ENCODE data around the gene CECR2.
"Not testable (repeated sequence)": the region's sequence is repeated elsewhere in the genome, so short reads cannot be mapped to it uniquely, and the experiment has no call there.

Gene CECR2

DNA sequence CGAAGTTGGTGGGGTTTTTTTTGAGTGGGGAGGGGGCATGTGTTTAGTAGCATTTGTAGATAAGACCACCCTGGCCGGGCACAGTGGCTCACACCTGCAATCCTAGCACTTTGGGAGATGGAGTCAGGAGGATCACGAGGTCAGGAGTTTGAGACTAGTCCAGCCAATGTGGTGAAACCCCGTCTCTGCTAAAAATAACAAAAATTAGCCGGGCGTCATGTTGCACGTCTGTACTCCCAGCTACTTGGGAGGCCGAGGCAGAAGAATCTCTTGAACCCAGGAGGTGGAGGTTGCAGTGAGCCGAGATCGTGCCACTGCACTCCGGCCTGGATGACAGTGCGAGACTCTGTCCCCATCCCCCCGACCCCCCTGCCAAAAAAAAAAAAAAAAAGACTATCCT is 34.6 kb downstream of the CECR2 start:
- H3K36me3 Mint-ChIP-seq (ENCODE audit: low read depth) = no peaks in the 10 kb centered on the region
- H3K4me1 Mint-ChIP-seq = no peaks in the 10 kb centered on the region
- no peak overlapping the region for H3K27ac Mint-ChIP-seq
- H3K27me3 Mint-ChIP-seq = peaks cover 3% of the 10 kb centered on the region
- H3K9me3 Mint-ChIP-seq = no peaks in the 10 kb centered on the region
- ATAC-seq (no peak), DNase-seq (no peak)
- no peak overlapping the region for H3K4me3 Mint-ChIP-seq

DNA sequence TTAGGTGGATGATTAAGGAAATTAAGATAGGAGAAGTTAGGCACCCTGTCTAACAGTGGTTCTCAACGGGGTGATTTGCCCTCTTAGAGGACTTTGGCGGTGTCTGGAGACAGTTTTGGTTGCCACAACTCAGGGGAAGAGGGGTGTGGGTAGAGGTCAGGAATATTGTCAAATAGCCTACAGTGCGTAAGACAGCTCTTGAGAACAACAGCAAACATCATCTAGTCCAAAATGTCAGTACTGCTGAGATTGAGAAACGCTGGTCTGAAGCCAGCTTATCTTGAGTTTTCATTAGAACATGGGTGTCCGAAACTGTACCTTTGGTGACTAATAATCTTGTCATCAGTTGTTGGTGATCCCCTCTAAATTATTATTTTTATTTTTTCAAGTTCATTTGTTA is 38.4 kb downstream of the CECR2 start:
- Mint-ChIP-seq H3K27ac (no peak overlapping the region), H3K36me3 (ENCODE audit: low read depth) (no peaks in the 10 kb centered on the region), H3K27me3 (no peaks in the 10 kb centered on the region), H3K9me3 (no peaks in the 10 kb centered on the region), H3K4me3 (no peak overlapping the region), H3K4me1 (no peaks in the 10 kb centered on the region)
- no peak for ATAC-seq
- no peak for DNase-seq

DNA sequence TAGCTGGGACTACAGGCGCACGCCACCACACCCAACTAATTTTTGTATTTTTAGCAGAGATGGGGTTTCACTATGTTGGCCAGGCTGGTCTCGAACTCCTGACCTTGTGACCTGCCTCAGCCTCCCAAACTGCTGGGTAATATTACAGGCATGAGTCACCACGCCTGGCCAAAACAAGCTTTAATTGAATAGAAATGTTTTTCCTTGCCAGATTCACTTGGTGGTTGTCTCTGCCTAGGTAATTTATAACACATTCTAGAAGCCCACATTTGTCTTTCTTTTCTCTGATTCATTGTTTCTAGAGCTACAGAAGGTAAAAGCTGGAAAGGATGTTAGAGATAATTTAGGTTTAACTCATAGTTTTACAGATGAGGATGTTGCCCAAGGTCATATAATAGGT is 41.3 kb downstream of the CECR2 start:
- no peak for ATAC-seq
- H3K9me3 Mint-ChIP-seq = no peaks in the 10 kb centered on the region
- no peaks in the 10 kb centered on the region for H3K36me3 Mint-ChIP-seq (ENCODE audit: low read depth)

DNA sequence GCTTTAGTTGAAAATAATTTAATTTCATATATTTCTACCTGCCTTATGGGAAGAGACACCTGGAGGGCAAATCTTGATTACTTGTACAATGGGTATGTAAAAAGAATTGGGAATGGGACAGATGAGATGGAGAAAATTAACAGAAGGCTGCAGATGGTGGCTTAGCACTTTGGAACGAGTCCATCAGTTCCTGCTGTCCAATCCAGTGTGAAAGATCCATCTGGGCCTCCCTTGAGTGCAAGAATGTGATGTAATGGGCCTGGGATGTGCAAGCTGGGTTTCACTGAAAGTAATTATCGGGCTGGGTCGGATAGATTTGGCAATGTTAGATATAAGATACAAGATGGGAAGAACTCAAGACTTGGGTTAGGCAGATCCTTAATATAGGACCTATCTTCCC is 42.0 kb downstream of the CECR2 start:
- H3K27me3 Mint-ChIP-seq = no peaks in the 10 kb centered on the region
- H3K36me3 Mint-ChIP-seq (ENCODE audit: low read depth) = no peaks in the 10 kb centered on the region
- no peak overlapping the region for H3K4me3 Mint-ChIP-seq
- no peak overlapping the region for H3K27ac Mint-ChIP-seq
- no peaks in the 10 kb centered on the region for H3K4me1 Mint-ChIP-seq
- DNase-seq = no peak
- no peaks in the 10 kb centered on the region for H3K9me3 Mint-ChIP-seq
- ATAC-seq = no peak

More for the DNA sequence above, 41.3 kb downstream of the CECR2 start:
- no peaks in the 10 kb centered on the region for H3K4me1 Mint-ChIP-seq
- no peak overlapping the region for H3K27ac Mint-ChIP-seq
- H3K27me3 Mint-ChIP-seq = no peaks in the 10 kb centered on the region
- DNase-seq = no peak
- H3K4me3 Mint-ChIP-seq = no peak overlapping the region

DNA sequence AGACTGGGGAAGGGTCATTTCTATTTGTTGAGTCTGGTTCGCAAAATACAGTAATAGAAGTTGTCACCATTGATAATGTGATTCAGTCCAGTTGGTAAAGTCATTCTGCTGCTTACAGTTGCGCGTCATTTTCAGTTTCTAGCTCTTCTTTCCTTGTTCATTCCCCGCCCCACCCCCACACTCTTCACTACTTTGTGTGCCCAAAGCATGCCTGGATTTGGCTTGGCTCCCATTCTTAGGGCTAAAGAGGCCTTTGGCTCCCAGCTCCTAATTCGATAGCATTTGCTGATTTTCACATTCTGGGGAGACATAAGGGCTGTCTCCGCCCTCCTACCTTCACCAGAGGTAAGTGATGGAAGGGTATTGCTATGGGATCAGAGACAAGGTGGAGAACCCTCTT is 43.0 kb downstream of the CECR2 start:
- DNase-seq (no peak), ATAC-seq (no peak)
- no peaks in the 10 kb centered on the region for H3K27me3 Mint-ChIP-seq
- H3K4me3 Mint-ChIP-seq = no peak overlapping the region
- H3K9me3 Mint-ChIP-seq = no peaks in the 10 kb centered on the region
- no peaks in the 10 kb centered on the region for H3K36me3 Mint-ChIP-seq (ENCODE audit: low read depth)
- H3K4me1 Mint-ChIP-seq = no peaks in the 10 kb centered on the region
- H3K27ac Mint-ChIP-seq = no peak overlapping the region

DNA sequence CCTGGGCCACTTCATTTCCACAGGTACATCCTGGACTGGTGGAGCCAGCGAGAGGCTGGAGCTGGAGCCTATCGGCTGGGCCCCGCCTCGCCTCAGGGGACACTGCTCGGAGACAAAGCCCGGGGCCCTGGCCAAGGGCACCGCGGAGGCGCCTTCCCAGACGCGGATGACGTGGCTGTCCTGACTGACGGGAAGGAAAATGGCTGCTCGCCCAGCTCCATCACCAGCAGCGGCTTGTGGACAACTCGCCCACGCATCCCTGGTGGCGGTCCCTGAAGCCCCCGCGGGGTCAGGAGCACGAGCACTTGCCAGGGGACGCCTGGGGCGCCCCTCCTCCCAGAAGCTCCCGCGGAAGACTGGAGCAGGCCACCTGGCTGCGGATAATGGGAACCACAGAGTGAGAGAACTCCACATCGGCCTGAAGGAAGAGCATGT is 49.6 kb downstream of the CECR2 start:
- no peak for DNase-seq
- Mint-ChIP-seq H3K27me3 (no peaks in the 10 kb centered on the region), H3K27ac (no peak overlapping the region), H3K4me1 (no peaks in the 10 kb centered on the region), H3K4me3 (no peak overlapping the region), H3K36me3 (ENCODE audit: low read depth) (no peaks in the 10 kb centered on the region), H3K9me3 (no peaks in the 10 kb centered on the region)
- ATAC-seq = no peak

DNA sequence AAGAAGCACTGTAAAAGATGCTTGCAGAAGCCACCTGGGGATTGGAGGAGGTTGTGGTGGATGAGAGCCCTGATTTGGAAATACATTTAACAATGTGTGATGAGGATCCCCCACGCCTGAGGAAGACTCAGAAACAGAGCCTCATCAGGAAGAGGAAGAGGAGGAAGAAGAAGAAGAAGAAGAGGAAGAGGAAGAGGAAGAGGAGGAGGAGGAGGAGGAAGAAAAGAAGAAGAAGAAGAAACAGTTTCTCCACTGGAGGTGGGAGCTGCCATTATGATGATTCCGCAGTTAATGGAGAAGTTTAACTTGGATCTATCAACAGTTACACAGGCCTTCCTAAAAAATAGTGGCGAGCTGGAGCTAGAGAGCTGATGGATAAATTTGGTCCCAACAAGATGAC is 50.1 kb downstream of the CECR2 start:
- no peak overlapping the region for H3K27ac Mint-ChIP-seq

DNA sequence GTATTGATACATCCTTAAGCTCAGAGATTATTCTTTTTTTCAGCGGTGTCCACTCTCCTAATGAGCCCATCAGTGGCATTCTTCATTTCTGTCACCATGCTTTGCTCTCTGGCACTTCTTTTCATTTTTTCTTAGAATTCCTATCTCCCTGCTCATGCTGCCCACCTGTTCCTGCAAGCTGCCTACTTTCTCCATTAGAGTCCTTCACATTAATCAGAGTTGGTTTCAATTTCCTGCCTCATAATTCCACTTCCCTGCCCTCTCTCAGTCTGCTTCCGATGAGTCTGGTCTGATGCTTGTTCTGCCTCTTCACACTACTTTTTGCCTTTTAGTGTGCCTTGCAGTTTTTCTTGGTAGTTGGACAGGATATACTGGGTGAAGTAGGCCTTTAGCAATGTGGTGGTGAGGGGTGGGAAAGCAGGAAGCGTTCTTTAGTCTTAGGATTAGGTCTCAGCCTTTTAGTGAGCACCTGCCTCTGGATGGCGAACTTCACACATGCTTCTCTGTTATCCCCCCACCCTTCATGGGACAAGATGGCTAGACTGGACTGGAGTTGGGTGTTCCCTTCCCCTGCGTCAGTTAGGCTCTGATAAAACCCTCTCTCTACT is 53.6 kb downstream of the CECR2 start:
- Mint-ChIP-seq H3K4me3 (no peak overlapping the region), H3K9me3 (no peaks in the 10 kb centered on the region), H3K36me3 (ENCODE audit: low read depth) (no peaks in the 10 kb centered on the region), H3K4me1 (no peaks in the 10 kb centered on the region), H3K27ac (no peak overlapping the region), H3K27me3 (peaks cover under 1% of the 10 kb centered on the region)
- ATAC-seq = no peak
- DNase-seq = no peak

More for the DNA sequence above, 50.1 kb downstream of the CECR2 start:
- no peak overlapping the region for H3K4me3 Mint-ChIP-seq
- H3K4me1 Mint-ChIP-seq = no peaks in the 10 kb centered on the region
- H3K36me3 Mint-ChIP-seq (ENCODE audit: low read depth) = no peaks in the 10 kb centered on the region
- H3K9me3 Mint-ChIP-seq = no peaks in the 10 kb centered on the region
- ATAC-seq = no peak
- DNase-seq = no peak
- no peaks in the 10 kb centered on the region for H3K27me3 Mint-ChIP-seq

DNA sequence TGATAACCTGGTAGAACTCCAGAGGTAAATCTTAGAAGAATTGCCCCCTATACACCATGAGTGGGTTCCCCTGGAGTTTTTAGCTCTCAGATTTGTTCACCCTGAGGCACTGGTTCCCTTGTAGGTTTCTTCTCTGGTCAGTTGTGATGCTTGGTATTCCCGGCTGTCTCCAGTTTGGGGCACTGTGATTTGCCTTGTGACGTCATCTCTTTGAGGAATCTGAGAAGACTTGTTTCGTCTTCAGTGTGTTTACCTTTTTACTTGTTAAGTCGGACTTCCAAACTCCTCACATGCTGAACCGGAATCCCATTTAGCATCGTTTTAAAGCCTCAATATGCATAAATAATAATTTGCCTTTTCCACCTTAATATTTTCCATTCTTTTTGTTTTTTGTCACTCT is 54.4 kb downstream of the CECR2 start:
- no peak overlapping the region for H3K4me3 Mint-ChIP-seq
- H3K27me3 Mint-ChIP-seq = peaks cover 3% of the 10 kb centered on the region
- H3K9me3 Mint-ChIP-seq = no peaks in the 10 kb centered on the region
- H3K4me1 Mint-ChIP-seq = no peaks in the 10 kb centered on the region
- no peak overlapping the region for H3K27ac Mint-ChIP-seq
- ATAC-seq (no peak), DNase-seq (no peak)
- H3K36me3 Mint-ChIP-seq (ENCODE audit: low read depth) = no peaks in the 10 kb centered on the region

DNA sequence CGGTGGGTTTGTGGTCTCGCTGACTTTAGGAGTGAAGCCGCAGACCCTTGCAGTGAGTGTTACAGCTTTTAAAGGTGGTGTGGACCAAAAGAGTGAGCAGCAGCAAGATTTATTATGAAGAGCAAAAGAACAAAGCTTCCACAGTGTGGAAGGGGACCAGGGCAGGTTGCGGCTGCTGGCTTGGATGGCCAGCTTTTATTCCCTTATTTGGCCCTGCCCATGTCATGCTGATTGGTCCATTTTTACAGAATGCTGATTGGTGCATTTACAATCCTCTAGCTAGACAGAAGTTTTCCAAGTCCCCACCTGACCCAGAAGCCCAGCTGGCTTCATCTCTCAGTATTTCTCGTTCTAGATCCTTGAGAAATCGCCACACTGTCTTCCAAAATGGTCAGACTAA is 58.3 kb downstream of the CECR2 start:
- not testable (repeated sequence) for H3K27ac Mint-ChIP-seq; DNase-seq; H3K27me3 Mint-ChIP-seq; H3K4me3 Mint-ChIP-seq; H3K36me3 Mint-ChIP-seq (ENCODE audit: low read depth); H3K4me1 Mint-ChIP-seq; H3K9me3 Mint-ChIP-seq; ATAC-seq

DNA sequence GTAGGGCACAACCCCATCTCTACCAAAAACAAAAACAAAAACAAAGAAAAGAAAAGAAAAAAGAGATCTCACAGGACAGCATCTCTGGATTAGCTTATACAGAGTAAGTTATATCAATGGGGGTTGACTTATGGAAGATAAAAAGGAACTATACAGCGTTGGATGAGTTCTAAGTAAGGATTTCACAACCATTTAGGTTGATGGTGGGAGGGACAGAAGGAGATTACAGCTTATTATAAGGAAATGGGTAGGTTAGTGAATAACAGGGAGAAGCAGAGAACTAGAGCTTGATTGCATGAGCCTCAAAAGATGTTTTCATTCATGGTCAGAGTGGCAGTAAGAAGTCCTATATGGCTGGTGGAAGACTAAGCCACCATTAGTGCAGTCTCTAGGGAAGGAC is 60.3 kb downstream of the CECR2 start:
- H3K4me3 Mint-ChIP-seq = no peak overlapping the region
- DNase-seq (no peak), ATAC-seq (no peak)
- H3K4me1 Mint-ChIP-seq = no peaks in the 10 kb centered on the region
- H3K27ac Mint-ChIP-seq = no peak overlapping the region
- H3K9me3 Mint-ChIP-seq = no peaks in the 10 kb centered on the region
- H3K36me3 Mint-ChIP-seq (ENCODE audit: low read depth) = no peaks in the 10 kb centered on the region
- H3K27me3 Mint-ChIP-seq = peaks cover 3% of the 10 kb centered on the region

DNA sequence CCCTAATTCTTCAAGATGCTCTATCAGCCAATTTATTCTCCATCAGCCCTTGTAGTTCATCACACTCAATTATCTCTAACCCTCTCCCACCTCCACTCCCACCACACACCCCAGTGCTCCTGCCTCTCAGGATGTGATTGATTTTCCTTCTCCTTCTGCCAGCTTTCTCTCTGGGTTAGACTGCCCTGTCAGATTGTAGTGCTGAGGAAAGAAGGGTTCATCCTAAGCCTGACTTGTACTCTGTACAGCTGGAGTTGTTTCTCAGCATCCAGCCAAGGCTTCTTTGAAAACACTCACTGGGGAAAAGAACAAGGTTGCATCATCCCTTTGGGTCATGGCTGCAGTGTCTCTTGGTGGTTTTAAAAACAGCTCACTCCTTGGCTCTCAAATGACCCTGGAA is 61.2 kb downstream of the CECR2 start:
- Mint-ChIP-seq H3K36me3 (ENCODE audit: low read depth) (no peaks in the 10 kb centered on the region), H3K4me3 (no peak overlapping the region), H3K27me3 (peaks cover 3% of the 10 kb centered on the region), H3K4me1 (no peaks in the 10 kb centered on the region), H3K27ac (no peak overlapping the region), H3K9me3 (no peaks in the 10 kb centered on the region)
- ATAC-seq (no peak), DNase-seq (no peak)

DNA sequence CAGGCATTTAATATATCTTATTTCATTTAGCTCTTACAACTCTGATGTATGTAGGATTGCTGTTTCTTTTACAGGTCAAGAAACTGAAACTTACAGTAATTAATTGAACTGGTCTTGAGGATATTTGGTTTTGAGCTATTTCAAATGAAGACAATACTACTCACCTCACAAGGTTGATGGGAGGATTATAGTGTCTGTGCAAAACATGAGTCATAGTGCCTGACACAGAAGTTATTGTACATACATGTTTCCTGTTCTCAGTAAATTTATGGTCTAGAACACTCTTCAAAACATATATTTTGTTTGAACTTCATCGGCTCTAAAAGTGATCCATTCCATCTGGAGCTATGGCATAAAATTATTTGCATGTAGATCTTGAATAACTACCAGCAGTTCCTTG is 61.9 kb downstream of the CECR2 start:
- no peak for DNase-seq

DNA sequence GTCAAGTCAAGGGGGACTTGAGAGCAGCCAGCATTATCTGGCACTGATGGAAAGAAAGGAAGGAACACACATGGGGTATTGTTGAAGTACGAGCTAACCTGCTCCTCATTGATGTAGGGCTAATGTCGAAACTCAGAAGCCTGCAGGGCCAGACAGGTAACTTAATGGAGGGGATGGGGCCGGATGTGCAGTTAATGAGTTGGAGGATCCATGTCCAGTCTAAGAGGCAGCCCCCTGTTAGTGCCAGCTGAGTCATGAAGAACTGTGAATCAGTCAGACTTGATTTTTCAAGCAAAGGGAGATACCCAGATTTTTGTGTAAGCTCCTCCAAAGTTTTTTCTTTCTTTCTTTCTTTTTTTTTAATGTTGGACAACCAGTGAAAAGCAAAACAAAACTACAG is 65.6 kb downstream of the CECR2 start:
- no peak for DNase-seq
- H3K4me3 Mint-ChIP-seq = no peak overlapping the region
- no peaks in the 10 kb centered on the region for H3K36me3 Mint-ChIP-seq (ENCODE audit: low read depth)
- H3K9me3 Mint-ChIP-seq = no peaks in the 10 kb centered on the region
- H3K27me3 Mint-ChIP-seq = peaks cover 9% of the 10 kb centered on the region
- H3K27ac Mint-ChIP-seq = no peak overlapping the region
- ATAC-seq = no peak
- H3K4me1 Mint-ChIP-seq = no peaks in the 10 kb centered on the region

More for the DNA sequence above, 61.9 kb downstream of the CECR2 start:
- Mint-ChIP-seq H3K27me3 (peaks cover 3% of the 10 kb centered on the region), H3K9me3 (no peaks in the 10 kb centered on the region), H3K4me3 (no peak overlapping the region), H3K36me3 (ENCODE audit: low read depth) (no peaks in the 10 kb centered on the region), H3K27ac (no peak overlapping the region), H3K4me1 (no peaks in the 10 kb centered on the region)
- ATAC-seq = no peak

DNA sequence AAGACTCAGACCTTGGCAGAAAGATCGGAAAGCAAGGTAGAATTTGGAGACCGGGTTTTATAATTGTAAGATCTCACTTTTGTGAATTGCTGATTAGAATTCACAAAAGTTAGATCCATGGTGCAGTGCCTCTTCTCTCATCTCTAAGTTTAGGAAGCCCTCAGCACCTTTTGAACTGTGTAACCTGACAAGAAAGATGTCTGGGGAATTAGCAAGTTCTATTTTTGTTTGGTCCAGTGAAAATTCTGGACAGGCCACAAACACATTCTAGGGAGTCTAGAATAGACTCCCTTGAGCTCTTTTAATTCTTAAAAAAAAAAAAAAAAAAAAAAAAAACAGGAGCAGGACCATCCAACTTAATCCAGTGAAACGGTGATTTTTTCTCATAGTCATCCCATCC is 66.1 kb downstream of the CECR2 start:
- Mint-ChIP-seq H3K4me3 (no peak overlapping the region), H3K27me3 (peaks cover 9% of the 10 kb centered on the region), H3K9me3 (no peaks in the 10 kb centered on the region), H3K36me3 (ENCODE audit: low read depth) (no peaks in the 10 kb centered on the region), H3K27ac (no peak overlapping the region), H3K4me1 (no peaks in the 10 kb centered on the region)
- no peak for DNase-seq
- no peak for ATAC-seq

DNA sequence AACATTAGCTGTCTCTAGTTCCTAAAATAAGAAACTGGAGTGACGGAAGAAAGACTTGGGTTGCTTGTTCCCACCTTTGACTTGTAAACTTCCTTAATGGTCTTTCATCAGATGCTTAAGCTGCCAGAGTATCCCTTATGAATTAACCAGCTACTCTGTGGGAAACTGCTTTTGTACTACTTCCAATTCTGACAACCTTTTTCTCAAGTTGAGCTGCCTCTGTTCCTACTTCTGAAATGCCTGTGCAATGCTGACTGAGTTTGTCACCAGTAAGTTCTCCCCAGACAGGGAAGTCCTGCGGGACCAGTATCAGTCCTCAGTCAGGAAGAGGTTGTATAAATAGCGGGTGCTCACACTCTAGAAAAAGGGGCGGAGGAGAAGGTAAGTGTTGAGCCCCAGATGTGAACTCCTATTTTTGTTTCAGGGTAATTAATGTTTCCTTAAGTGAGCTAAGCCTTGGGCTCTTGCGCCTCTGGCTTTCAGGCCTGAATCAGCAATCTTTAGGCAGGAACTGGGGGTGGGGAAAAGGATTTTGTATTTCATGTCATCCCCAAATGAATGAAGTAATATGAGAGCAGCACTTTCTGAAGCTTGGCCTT is 67.2 kb downstream of the CECR2 start:
- Mint-ChIP-seq H3K4me3 (no peak overlapping the region), H3K27ac (no peak overlapping the region), H3K4me1 (no peaks in the 10 kb centered on the region), H3K36me3 (ENCODE audit: low read depth) (no peaks in the 10 kb centered on the region), H3K27me3 (peaks cover 9% of the 10 kb centered on the region), H3K9me3 (no peaks in the 10 kb centered on the region)
- no peak for ATAC-seq
- DNase-seq = no peak
